Adrenal gland (tissue), 12 donors: ENCODE results near the gene HYAL1. TPM values are rescaled to one million over a fixed set of nuclear protein-coding genes. Genes with fewer than 3 reads are reported as not detected.

Experiments used
- DNase-seq, 7 donors: peaks; one replicate each; pipeline ENCODE4 v3.0.0-alpha.2; 2019 to 2020
- H3K27ac ChIP-seq, 5 donors: fragments of 200-600 bp; sonication (generic) in 4 of 5; 1 replicate in 3 of 5; 2 replicates in 2 of 5; pipeline versions ENCODE4 v1.5.1 to v1.8.0; 2016 to 2020; ENCODE audit warnings: mild to moderate bottlenecking in 1 of 5
- H3K27me3 ChIP-seq: fragments of 200-600 bp; 2 replicates; pipeline ENCODE4 v1.8.0; 2021
- H3K36me3 ChIP-seq, 2 donors: fragments of 200-600 bp; replicated peaks in 1 of 2; 1 replicate in 1 of 2; 2 replicates in 1 of 2; pipeline versions ENCODE4 v1.5.1 to v1.8.0; 2018 to 2022
- H3K4me1 ChIP-seq, 2 donors: fragments of 200-600 bp; replicated peaks in 1 of 2; 1 replicate in 1 of 2; 2 replicates in 1 of 2; pipeline versions ENCODE4 v1.5.1 to v1.8.0; 2018 to 2021
- H3K4me3 ChIP-seq, 4 donors: fragments of 200-600 bp; sonication (generic) in 3 of 4; one replicate each; pipeline ENCODE4 v1.5.1; 2016 to 2018
- H3K9me3 ChIP-seq, 3 donors: fragments of 200-600 bp; sonication (generic) in 1 of 3; replicated peaks in 1 of 3; 1 replicate in 2 of 3; 2 replicates in 1 of 3; pipeline versions ENCODE4 v1.5.1 to v1.8.0; 2016 to 2021
- POLR2A ChIP-seq, 2 donors: fragments of 450-650 bp; IDR thresholded peaks; one replicate each; pipeline ENCODE4 v1.6.1; 2017; ENCODE audit warnings: antibody characterized with exemption in 2 of 2, mild to moderate bottlenecking in 2 of 2, moderate library complexity in 1 of 2
- WGBS, 4 donors: extraction: QIAGEN DNeasy Blood & Tissue Kit in 2 of 4; methylation state at CpG; one replicate each; pipeline versions ENCODE4 v1.1.5 to v1.1.7; 2013 to 2017; 5-methylcytosine and 5-hydroxymethylcytosine counted together
- intact Hi-C, 2 donors: fragments of 100-400 bp; cut with DNase I; formaldehyde crosslinking; loops; one replicate each; pipeline versions ENCODE4 v1.14.1 to v1.15.0; 2022 to 2023
- polyA plus RNA-seq, 3 donors: library from polyadenylated mRNA; stranded (reverse); fragments of 200-250 nt in 2 of 3; fragments of 350-450 nt in 1 of 3; fragmentation: Illumina TruSeq in 1 of 3; extraction: RNeasy Lipid Tissue Mini Kit (QIAGEN cat#74804) in 1 of 3; gene quantifications; one replicate each; pipeline ENCODE4 v1.2.3, GENCODE V29; 2013 to 2014
- total RNA-seq, 9 donors: library from RNA; depleted of rRNA in 4 of 9; stranded (reverse); fragments of >200 nt in 4 of 9; fragments of 120-200 nt in 1 of 9; fragmentation: NEBNext Ultra II Directional in 1 of 9; extraction: Animal tissue kit (Norgen Biotek cat#: 25700) in 1 of 9; gene quantifications; one replicate each; pipeline versions ENCODE4 v1.1.0 to v1.2.4, GENCODE V29; 2013 to 2023
- TF ChIP-seq, protein P1 (sequence below), 6 experiments: fragments of 450-650 bp in 4 of 6; fragments of 200-600 bp in 2 of 6; sonication (generic) in 1 of 6; IDR thresholded peaks; 1 replicate in 5 of 6; 2 replicates in 1 of 6; pipeline versions ENCODE4 v1.5.1 to v1.8.0; 2016 to 2021; ENCODE audit warnings: antibody characterized with exemption in 6 of 6, mild to moderate bottlenecking in 2 of 6, moderate library complexity in 1 of 6
- donor health status: healthy with polysubstance abuse.
- donor health status: Bipolar disorder and iron deficiency.
- donor health status: DM: yes; HTN: yes; CAD: no.
- donor health status: DM: no; HTN: no; CAD: no.
- donor health status: DM: no; HTN: no; CAD: no.
- donor health status: DM: yes; HTN: yes; CAD: no.

Gene HYAL1
- total and polyA plus RNA-seq, 12 donors = 3.2 to 50.5 (median 28.2) TPM

DNA sequence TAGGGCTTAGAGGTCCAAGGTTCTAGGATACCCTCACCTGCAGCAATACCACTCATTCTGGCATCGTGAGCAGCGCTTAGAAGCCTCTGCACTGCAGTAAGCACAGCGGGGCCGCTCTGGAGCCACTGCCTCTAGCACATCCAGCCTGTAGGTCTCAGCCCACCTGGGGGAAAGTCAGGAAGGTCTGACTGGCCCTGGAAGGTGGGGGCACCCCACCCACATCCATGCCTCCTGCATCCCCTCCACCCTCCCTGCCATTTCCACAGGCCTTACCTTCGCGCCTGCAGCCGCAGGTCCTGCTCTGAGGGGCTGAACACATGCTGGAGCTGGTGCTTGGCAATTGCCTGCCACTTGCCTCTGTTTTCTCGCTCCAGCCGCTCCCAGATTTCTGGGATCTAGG lies 38.2 kb upstream of the HYAL1 start:
- intact Hi-C loops = no loop called here
- Histone ChIP-seq H3K27me3 (no peaks in the 10 kb centered on the region), H3K9me3 (no peaks in the 10 kb centered on the region), H3K4me1 (peaks cover 16 to 25% of the 10 kb centered on the region in 2 donors), H3K4me3 (peak overlapping the region in 1 of 4 donors; percentile 64), H3K36me3 (no peaks in the 10 kb centered on the region), H3K27ac (peak overlapping the region in 1 of 5 donors; percentile 92)
- DNase-seq = no peak
- WGBS, 4 donors = 83 to 98% (median 92%) methylated on average over 8 to 9 of the region's 9 CpGs
- no peak for TF ChIP-seq POLR2A (IDR thresholded peaks at IDR 0.05)
- TF ChIP-seq, protein P1, sequence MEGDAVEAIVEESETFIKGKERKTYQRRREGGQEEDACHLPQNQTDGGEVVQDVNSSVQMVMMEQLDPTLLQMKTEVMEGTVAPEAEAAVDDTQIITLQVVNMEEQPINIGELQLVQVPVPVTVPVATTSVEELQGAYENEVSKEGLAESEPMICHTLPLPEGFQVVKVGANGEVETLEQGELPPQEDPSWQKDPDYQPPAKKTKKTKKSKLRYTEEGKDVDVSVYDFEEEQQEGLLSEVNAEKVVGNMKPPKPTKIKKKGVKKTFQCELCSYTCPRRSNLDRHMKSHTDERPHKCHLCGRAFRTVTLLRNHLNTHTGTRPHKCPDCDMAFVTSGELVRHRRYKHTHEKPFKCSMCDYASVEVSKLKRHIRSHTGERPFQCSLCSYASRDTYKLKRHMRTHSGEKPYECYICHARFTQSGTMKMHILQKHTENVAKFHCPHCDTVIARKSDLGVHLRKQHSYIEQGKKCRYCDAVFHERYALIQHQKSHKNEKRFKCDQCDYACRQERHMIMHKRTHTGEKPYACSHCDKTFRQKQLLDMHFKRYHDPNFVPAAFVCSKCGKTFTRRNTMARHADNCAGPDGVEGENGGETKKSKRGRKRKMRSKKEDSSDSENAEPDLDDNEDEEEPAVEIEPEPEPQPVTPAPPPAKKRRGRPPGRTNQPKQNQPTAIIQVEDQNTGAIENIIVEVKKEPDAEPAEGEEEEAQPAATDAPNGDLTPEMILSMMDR (IDR thresholded peaks at IDR 0.05) = no peak

DNA sequence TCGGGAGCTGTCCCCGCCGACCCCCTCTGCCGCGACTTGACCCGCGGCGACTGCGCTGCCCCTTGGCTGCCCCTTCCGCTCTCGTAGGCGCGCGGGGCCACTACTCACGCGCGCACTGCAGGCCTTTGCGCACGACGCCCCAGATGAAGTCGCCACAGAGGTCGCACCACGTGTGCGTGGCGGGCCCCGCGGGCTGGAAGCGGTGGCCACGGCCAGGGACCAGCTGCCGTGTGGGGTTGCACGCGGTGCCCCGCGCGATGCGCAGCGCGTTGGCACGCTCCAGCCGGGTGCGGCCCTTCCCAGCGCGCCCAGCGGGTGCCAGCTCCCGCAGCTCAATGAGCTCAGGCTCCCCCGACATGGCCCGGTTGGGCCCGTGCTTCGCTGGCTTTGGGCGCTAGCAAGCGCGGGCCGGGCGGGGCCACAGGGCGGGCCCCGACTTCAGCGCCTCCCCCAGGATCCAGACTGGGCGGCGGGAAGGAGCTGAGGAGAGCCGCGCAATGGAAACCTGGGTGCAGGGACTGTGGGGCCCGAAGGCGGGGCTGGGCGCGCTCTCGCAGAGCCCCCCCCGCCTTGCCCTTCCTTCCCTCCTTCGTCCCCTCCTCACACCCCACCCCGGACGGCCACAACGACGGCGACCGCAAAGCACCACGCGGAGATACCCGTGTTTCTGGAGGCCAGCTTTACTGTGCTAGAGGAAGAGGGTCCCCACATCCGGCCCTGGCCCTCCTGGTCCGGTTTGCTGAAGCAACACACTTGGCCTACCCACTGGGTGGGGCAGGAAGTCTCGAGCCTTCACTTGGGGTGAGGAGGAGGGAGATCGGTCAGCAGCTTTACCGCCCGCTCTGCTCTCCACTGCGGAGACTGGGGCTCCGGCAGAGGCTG lies 37.3 kb upstream of the HYAL1 start, which contains the start of gene RASSF1:
RASSF1 (minus strand) TSS at position 389 of the 882 bp plus-strand sequence; CDS start at position 358, 31 bp downstream.
- TF ChIP-seq POLR2A (IDR thresholded peaks at IDR 0.05) = peak in 1 of 2 donors; percentile 38
- TF ChIP-seq, protein P1 (IDR thresholded peaks at IDR 0.05) = no peak
- intact Hi-C loops = no loop called here
- Histone ChIP-seq H3K9me3 (no peaks in the 10 kb centered on the region), H3K4me1 (peaks cover 23 to 31% of the 10 kb centered on the region in 2 donors), H3K27me3 (no peaks in the 10 kb centered on the region), H3K27ac (peak within 1 kb of the TSS in 4 of 5 donors; percentile 66 to 98 (median 94)), H3K4me3 (peak within 1 kb of the TSS in 2 of 4 donors; percentile 16 to 64), H3K36me3 (no peaks in the 10 kb centered on the region)
- peak in 3 of 7 donors; percentile 46 to 54 (median 52) for DNase-seq
- WGBS, 4 donors = 19 to 29% (median 25%) methylated on average over 1 to 85 of the region's 85 CpGs

DNA sequence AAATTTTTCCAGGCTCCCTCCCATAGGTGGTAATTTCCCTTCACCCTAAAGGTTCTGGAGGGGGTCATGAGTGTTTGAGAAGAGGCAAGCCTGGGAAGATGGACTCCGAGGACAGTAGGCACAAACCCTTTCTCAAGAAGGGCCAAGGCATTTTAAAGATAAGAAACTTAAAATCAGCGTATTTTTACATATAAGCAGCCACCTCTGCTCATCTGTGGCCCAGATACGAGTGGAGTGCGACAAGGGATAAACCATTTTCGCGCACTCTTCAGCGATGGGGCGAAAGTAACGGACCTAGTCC lies 36.7 kb upstream of the HYAL1 start:
- H3K36me3 ChIP-seq = no peaks in the 10 kb centered on the region
- TF ChIP-seq, protein P1 (IDR thresholded peaks at IDR 0.05) = no peak
- no peak for TF ChIP-seq POLR2A (IDR thresholded peaks at IDR 0.05)
- H3K4me3 ChIP-seq = peak overlapping the region in 2 of 4 donors; percentile 16 to 64
- DNase-seq = peak in 1 of 7 donors; percentile 19
- H3K4me1 ChIP-seq = peaks cover 21 to 31% of the 10 kb centered on the region in 2 donors
- peak overlapping the region in 4 of 5 donors; percentile 66 to 98 (median 94) for H3K27ac ChIP-seq
- no peaks in the 10 kb centered on the region for H3K27me3 ChIP-seq
- WGBS, 4 donors = 32 to 53% (median 44%) methylated on average over 9 of the region's 9 CpGs
- H3K9me3 ChIP-seq = no peaks in the 10 kb centered on the region
- intact Hi-C loops = no loop called here

- Histone ChIP-seq H3K4me1 (peaks cover 21 to 35% of the 10 kb centered on the region in 2 donors), H3K9me3 (no peaks in the 10 kb centered on the region), H3K36me3 (no peaks in the 10 kb centered on the region), H3K4me3 (peak overlapping the region in 1 of 4 donors; percentile 64), H3K27me3 (no peaks in the 10 kb centered on the region), H3K27ac (peak overlapping the region in 4 of 5 donors; percentile 66 to 98 (median 94))
- WGBS, 4 donors = 63 to 81% (median 76%) methylated on average over 10 to 14 of the region's 14 CpGs
- intact Hi-C loops = no loop called here
- TF ChIP-seq, protein P1 (IDR thresholded peaks at IDR 0.05) = no peak
- TF ChIP-seq POLR2A (IDR thresholded peaks at IDR 0.05) = no peak
- no peak for DNase-seq
These were observed 36.2 kb upstream of the HYAL1 start for GRCh38 chr3:50339485-50340146.
